ENCODE data around the gene ATP6V0E1.

- TF ChIP-seq, protein P1, sequence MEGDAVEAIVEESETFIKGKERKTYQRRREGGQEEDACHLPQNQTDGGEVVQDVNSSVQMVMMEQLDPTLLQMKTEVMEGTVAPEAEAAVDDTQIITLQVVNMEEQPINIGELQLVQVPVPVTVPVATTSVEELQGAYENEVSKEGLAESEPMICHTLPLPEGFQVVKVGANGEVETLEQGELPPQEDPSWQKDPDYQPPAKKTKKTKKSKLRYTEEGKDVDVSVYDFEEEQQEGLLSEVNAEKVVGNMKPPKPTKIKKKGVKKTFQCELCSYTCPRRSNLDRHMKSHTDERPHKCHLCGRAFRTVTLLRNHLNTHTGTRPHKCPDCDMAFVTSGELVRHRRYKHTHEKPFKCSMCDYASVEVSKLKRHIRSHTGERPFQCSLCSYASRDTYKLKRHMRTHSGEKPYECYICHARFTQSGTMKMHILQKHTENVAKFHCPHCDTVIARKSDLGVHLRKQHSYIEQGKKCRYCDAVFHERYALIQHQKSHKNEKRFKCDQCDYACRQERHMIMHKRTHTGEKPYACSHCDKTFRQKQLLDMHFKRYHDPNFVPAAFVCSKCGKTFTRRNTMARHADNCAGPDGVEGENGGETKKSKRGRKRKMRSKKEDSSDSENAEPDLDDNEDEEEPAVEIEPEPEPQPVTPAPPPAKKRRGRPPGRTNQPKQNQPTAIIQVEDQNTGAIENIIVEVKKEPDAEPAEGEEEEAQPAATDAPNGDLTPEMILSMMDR (IDR thresholded peaks at IDR 0.05; ENCODE audit: insufficient read depth, low read length, poor library complexity, severe bottlenecking), result no peak
- no peak for TF ChIP-seq EZH2phosphoT487 (conservative IDR thresholded peaks at IDR 0.05; ENCODE audit: low read length)
Measured at GRCh38 chr5:173001229-173001841, 17.8 kb downstream of the ATP6V0E1 start.

All from SU-DHL-6 (cell line).